SK-N-MC (cell line): Measurements from ENCODE around the gene CIB1.
A peak's percentile ranks its signal among the peaks of the same experiment; 100 is the strongest.
"Not testable (repeated sequence)": the region's sequence is repeated elsewhere in the genome, so short reads cannot be mapped to it uniquely, and the experiment has no call there.

ENCODE experiments used
- DNase-seq: peaks from one replicate; pipeline ENCODE4 v3.0.0-alpha.2; 2011; ENCODE audit warnings: low read depth, low spot score
- H3K27ac ChIP-seq: fragments of 200-600 bp; sonication (generic); 2 replicates; pipeline ENCODE4 v1.5.1; 2016; ENCODE audit warnings: mixed run types
- H3K36me3 ChIP-seq: fragments of 200-600 bp; sonication (generic); 2 replicates; pipeline ENCODE4 v1.6.1; 2017; ENCODE audit warnings: antibody characterized with exemption, low read length, mixed read lengths; ENCODE audit not compliant: insufficient read depth
- H3K4me3 ChIP-seq: fragments of 200-600 bp; sonication (generic); 2 replicates; pipeline ENCODE4 v1.5.1; 2016
- H3K9ac ChIP-seq: fragments of 200-600 bp; sonication (generic); 2 replicates; pipeline ENCODE4 v1.8.0; 2017; ENCODE audit warnings: mixed run types, mixed read lengths; ENCODE audit not compliant: insufficient read length
- H3K9me3 ChIP-seq: fragments of 200-600 bp; sonication (generic); 2 replicates; pipeline ENCODE4 v1.6.1; 2017; ENCODE audit warnings: low read depth, mild to moderate bottlenecking, antibody characterized with exemption, low read length, moderate library complexity, mixed read lengths
- EZH2 ChIP-seq: fragments of 200-600 bp; sonication (generic); IDR thresholded peaks from one replicate; pipeline ENCODE4 v1.6.1; 2017; ENCODE audit warnings: antibody characterized with exemption
- FOXP2 ChIP-seq: optimal IDR thresholded peaks from 2 replicates; pipeline ENCODE3; 2011; ENCODE audit warnings: mild to moderate bottlenecking, moderate library complexity; ENCODE audit not compliant: insufficient read depth; ENCODE audit errors: extremely low read length, control extremely low read depth
- POLR2AphosphoS5 ChIP-seq: IDR thresholded peaks from 2 replicates; pipeline ENCODE4 v1.6.1; 2012; ENCODE audit warnings: mild to moderate bottlenecking, low read depth, low read length, borderline replicate concordance

CIB1 gene

GRCh38 chr15:90233387-90234095, at the start of gene CIB1:
CIB1 (minus strand) TSS chr15:90233941; CDS start chr15:90233885, 56 bp downstream.
- DNase-seq = peak; percentile 24
- H3K4me3 ChIP-seq = peak within 1 kb of the TSS; percentile 87
- peaks cover 4% of the 10 kb centered on the region for H3K36me3 ChIP-seq
- TF ChIP-seq POLR2AphosphoS5 (peak; percentile 50; the same call in 1 of the 2 replicates), FOXP2 (peak; percentile 61), EZH2 (no peak)
- H3K9ac ChIP-seq = peak within 1 kb of the TSS; percentile 70
- no peak within 1 kb of the TSS for H3K27ac ChIP-seq
- H3K9me3 ChIP-seq = no peaks in the 10 kb centered on the region

DNA sequence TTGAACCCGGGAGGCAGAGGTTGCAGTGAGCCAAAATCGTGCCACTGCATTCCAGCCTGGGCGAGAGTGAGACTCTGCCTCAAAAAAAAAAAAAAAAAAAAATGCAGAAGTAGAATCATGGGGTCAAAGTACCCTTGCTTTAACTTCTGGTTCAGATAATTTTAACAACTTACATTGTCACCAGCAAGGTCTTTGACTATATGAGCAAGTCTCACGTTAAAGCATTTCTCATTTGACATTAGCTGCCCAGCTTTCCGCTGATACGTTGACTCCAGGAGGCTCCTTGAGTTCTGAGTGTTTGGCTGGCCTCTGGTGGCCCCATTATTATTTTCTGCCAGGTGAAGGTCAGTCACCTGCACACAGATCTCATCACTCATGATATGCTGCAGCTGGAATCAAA, 47.9 kb upstream of the CIB1 start:
- not testable (repeated sequence) for DNase-seq, H3K9me3 ChIP-seq, H3K4me3 ChIP-seq, H3K9ac ChIP-seq, H3K36me3 ChIP-seq
- peak overlapping the region; percentile 36; the same call in 1 of the 2 replicates for H3K27ac ChIP-seq

- not testable (repeated sequence) for H3K9ac ChIP-seq, H3K27ac ChIP-seq, H3K9me3 ChIP-seq, H3K4me3 ChIP-seq, H3K36me3 ChIP-seq, DNase-seq
Observed at GRCh38 chr15:90280743-90281142, 47.0 kb upstream of the CIB1 start.

GRCh38 chr15:90278467-90278866, 44.7 kb upstream of the CIB1 start:
- not testable (repeated sequence) for H3K27ac ChIP-seq, DNase-seq

DNA sequence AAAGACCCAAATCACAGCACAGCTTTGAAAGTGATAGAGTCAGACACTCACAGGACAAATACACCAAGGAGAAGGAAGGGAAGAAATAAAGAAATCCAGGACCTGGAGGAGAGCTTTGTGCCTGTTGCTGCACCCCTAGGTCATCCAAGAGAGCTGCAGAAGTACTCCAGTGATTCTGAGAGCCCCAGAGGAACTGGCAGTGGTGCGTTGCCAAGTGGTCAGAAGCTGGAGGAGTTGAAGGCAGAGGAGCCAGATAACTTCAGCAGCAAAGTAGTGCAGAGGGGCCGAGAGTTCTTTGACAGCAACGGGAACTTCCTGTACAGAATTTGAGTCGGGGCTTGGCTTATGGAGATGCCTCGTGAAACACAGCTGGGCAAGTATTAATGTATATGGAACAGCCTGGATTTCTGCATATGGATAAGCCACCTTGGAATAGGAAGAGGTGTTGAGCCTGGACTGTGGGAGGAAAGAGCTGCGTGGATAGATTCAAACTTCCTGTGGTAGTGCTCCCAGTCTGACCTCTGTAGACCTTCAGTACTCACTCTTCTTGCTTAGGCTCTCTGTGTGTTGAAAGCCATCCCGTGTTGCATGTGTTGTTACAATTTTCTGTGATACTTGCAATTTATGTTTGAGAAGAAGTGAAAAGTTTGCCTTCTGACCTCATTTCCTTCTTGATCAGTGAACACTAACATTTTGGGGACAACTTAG, 37.9 kb upstream of the CIB1 start:
- no peak overlapping the region for H3K9ac ChIP-seq

More at GRCh38 chr15:90278467-90278866, 44.7 kb upstream of the CIB1 start:
- not testable (repeated sequence) for H3K9ac ChIP-seq, H3K36me3 ChIP-seq, H3K4me3 ChIP-seq, H3K9me3 ChIP-seq

GRCh38 chr15:90270502-90271150, 36.9 kb upstream of the CIB1 start:
- H3K9me3 ChIP-seq = no peaks in the 10 kb centered on the region
- H3K9ac ChIP-seq = no peak overlapping the region
- DNase-seq = no peak
- peaks cover 62% of the 10 kb centered on the region for H3K36me3 ChIP-seq
- H3K27ac ChIP-seq = no peak overlapping the region
- H3K4me3 ChIP-seq = no peak overlapping the region
- TF ChIP-seq POLR2AphosphoS5 (no peak), EZH2 (no peak), FOXP2 (no peak)

More for the DNA sequence above, 37.9 kb upstream of the CIB1 start:
- no peak for DNase-seq
- TF ChIP-seq EZH2 (no peak), POLR2AphosphoS5 (no peak), FOXP2 (no peak)
- Histone ChIP-seq H3K36me3 (peaks cover 63% of the 10 kb centered on the region), H3K9me3 (no peaks in the 10 kb centered on the region), H3K27ac (no peak overlapping the region), H3K4me3 (no peak overlapping the region)

- no peaks in the 10 kb centered on the region for H3K9me3 ChIP-seq
- DNase-seq = no peak
- peak overlapping the region; percentile 89 for H3K4me3 ChIP-seq
- no peak overlapping the region for H3K27ac ChIP-seq
- TF ChIP-seq FOXP2 (no peak), EZH2 (no peak), POLR2AphosphoS5 (no peak)
- H3K9ac ChIP-seq = no peak overlapping the region
- peaks cover 58% of the 10 kb centered on the region for H3K36me3 ChIP-seq
Observed at GRCh38 chr15:90268415-90268814, 34.7 kb upstream of the CIB1 start.

- H3K9me3 ChIP-seq = no peaks in the 10 kb centered on the region
- no peak for DNase-seq
- peak overlapping the region; percentile 77 for H3K27ac ChIP-seq
- TF ChIP-seq POLR2AphosphoS5 (no peak), FOXP2 (no peak), EZH2 (no peak)
- H3K4me3 ChIP-seq = peak overlapping the region; percentile 89
- H3K36me3 ChIP-seq = peaks cover 42% of the 10 kb centered on the region
- peak overlapping the region; percentile 86 for H3K9ac ChIP-seq
Observed at GRCh38 chr15:90266485-90266884, 32.7 kb upstream of the CIB1 start.

GRCh38 chr15:90266061-90266431, 32.3 kb upstream of the CIB1 start:
- H3K36me3 ChIP-seq = peaks cover 37% of the 10 kb centered on the region
- no peaks in the 10 kb centered on the region for H3K9me3 ChIP-seq
- H3K27ac ChIP-seq = peak overlapping the region; percentile 77
- H3K4me3 ChIP-seq = peak overlapping the region; percentile 89
- TF ChIP-seq FOXP2 (no peak), EZH2 (no peak), POLR2AphosphoS5 (no peak)
- peak overlapping the region; percentile 86 for H3K9ac ChIP-seq
- no peak for DNase-seq
